MM.1S (cell line): ENCODE data around the gene ACBD4.
"Not testable (repeated sequence)": the region's sequence is repeated elsewhere in the genome, so short reads cannot be mapped to it uniquely, and the experiment has no call there.

Source experiments
- DNase-seq: peaks from one replicate; pipeline ENCODE4 v3.0.0-alpha.2; 2015
- H2AFZ ChIP-seq: fragments of 300-600 bp; sonication (generic); 2 replicates; pipeline ENCODE4 v1.6.0; 2016; ENCODE audit warnings: antibody characterized with exemption, low read length
- H3F3A ChIP-seq: fragments of 300-600 bp; sonication (generic); 2 replicates; pipeline ENCODE4 v1.6.1; 2016; ENCODE audit warnings: mild to moderate bottlenecking, antibody characterized with exemption, low read length, moderate library complexity, mixed read lengths; ENCODE audit not compliant: insufficient read depth
- H3K27ac ChIP-seq: fragments of 300-600 bp; sonication (generic); 2 replicates; pipeline ENCODE4 v1.5.1; 2016; ENCODE audit warnings: mild to moderate bottlenecking, low read length
- H3K27me3 ChIP-seq: fragments of 300-600 bp; sonication (generic); replicated peaks from 2 replicates; pipeline ENCODE4 v1.6.0; 2016; ENCODE audit warnings: low read length; ENCODE audit not compliant: insufficient read depth
- H3K36me3 ChIP-seq: fragments of 300-600 bp; sonication (generic); replicated peaks from 2 replicates; pipeline ENCODE4 v1.6.1; 2016; ENCODE audit warnings: mild to moderate bottlenecking, low read length, mixed read lengths; ENCODE audit not compliant: insufficient read depth
- H3K4me1 ChIP-seq: fragments of 300-600 bp; sonication (generic); 2 replicates; pipeline ENCODE4 v1.6.1; 2016; ENCODE audit warnings: low read length, mixed read lengths
- H3K4me2 ChIP-seq: fragments of 300-600 bp; sonication (generic); 2 replicates; pipeline ENCODE4 v1.6.0; 2016; ENCODE audit warnings: low read depth, low read length
- H3K4me3 ChIP-seq: fragments of 300-600 bp; sonication (generic); 2 replicates; pipeline ENCODE4 v1.5.1; 2016; ENCODE audit warnings: low read length, mixed read lengths
- H3K79me2 ChIP-seq: fragments of 300-600 bp; sonication (generic); 2 replicates; pipeline ENCODE4 v1.6.1; 2016; ENCODE audit warnings: mixed run types, low read length, mixed read lengths
- H3K9ac ChIP-seq: fragments of 300-600 bp; sonication (generic); 2 replicates; pipeline ENCODE4 v1.6.1; 2016; ENCODE audit warnings: low read length, mixed read lengths
- H3K9me2 ChIP-seq: fragments of 300-600 bp; sonication (generic); replicated peaks from 2 replicates; pipeline ENCODE4 v1.6.1; 2016; ENCODE audit warnings: mild to moderate bottlenecking, low read length, mixed read lengths; ENCODE audit not compliant: insufficient read depth
- H3K9me3 ChIP-seq: fragments of 300-600 bp; sonication (generic); replicated peaks from 2 replicates; pipeline ENCODE4 v1.6.1; 2016; ENCODE audit warnings: mild to moderate bottlenecking, low read length, mixed read lengths; ENCODE audit not compliant: insufficient read depth
- H4K20me1 ChIP-seq: fragments of 300-600 bp; sonication (generic); 2 replicates; pipeline ENCODE4 v1.6.1; 2016; ENCODE audit warnings: mild to moderate bottlenecking, low read length, moderate library complexity, mixed read lengths; ENCODE audit not compliant: insufficient read depth
- EZH2 ChIP-seq: fragments of 300-600 bp; sonication (generic); optimal IDR thresholded peaks from 2 replicates; pipeline ENCODE3; 2017; ENCODE audit warnings: low read depth, mild to moderate bottlenecking, antibody characterized with exemption, low read length, mixed read lengths
- EZH2phosphoT487 ChIP-seq: fragments of 300-600 bp; sonication (generic); IDR thresholded peaks from 2 replicates; pipeline ENCODE4 v1.6.1; 2018; ENCODE audit warnings: antibody characterized with exemption, low read length
- TF ChIP-seq, protein P1 (sequence below): fragments of 300-600 bp; sonication (generic); IDR thresholded peaks from 2 replicates; pipeline ENCODE4 v1.5.1; 2016; ENCODE audit warnings: antibody characterized with exemption, low read length, mixed read lengths

The ACBD4 gene

GRCh38 chr17:45121055-45121454, 14.4 kb upstream of the ACBD4 start:
- H3K27ac ChIP-seq = no peak overlapping the region
- H3K4me1 ChIP-seq = no peaks in the 10 kb centered on the region

DNA sequence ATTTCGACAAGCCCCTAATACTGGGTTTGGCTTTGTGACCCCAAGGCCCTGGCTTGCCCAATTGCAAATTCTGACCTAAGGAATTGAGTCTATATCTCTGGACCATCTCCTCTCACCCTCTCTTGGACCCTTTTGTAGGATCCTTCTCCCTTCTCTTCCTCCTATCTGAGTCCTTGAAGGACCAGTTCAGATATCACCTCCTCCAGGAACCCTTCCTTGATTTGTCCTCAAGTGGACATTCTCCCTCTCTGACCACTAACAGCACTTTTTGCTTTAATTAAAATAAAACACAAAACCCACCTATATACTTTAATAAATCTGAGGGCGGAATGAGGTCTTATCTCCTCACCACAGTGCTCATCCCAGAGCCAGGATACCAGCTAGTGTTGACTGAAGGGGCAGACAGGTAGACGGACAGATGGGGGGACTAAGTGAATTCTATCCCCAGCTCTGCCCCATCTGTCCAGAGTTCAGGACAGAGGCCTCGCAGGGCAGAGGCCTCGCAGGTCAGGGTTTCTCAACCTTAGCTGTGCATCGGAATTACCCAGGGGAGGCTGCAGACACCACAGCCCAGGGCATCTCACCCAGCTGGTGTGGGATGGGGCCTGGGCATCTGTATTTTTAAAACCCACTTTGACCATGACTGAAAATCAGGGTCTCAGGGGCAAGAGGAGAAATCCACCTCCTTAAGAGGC, 12.3 kb upstream of the ACBD4 start:
- Histone ChIP-seq H3K27me3 (0 out of 2 replicates have a peak, but pooled peaks cover 6% of the 10 kb centered on the region), H3K27ac (no peak overlapping the region), H3F3A (no peaks in the 10 kb centered on the region), H3K9ac (no peak overlapping the region), H3K9me3 (no peaks in the 10 kb centered on the region), H3K4me3 (no peak overlapping the region), H3K9me2 (no peaks in the 10 kb centered on the region), H3K4me2 (no peak overlapping the region), H2AFZ (no peak overlapping the region), H4K20me1 (no peaks in the 10 kb centered on the region), H3K79me2 (no peaks in the 10 kb centered on the region), H3K36me3 (no peaks in the 10 kb centered on the region), H3K4me1 (no peaks in the 10 kb centered on the region)
- DNase-seq = no peak
- TF ChIP-seq EZH2phosphoT487 (no peak), EZH2 (no peak)
- TF ChIP-seq, protein P1, sequence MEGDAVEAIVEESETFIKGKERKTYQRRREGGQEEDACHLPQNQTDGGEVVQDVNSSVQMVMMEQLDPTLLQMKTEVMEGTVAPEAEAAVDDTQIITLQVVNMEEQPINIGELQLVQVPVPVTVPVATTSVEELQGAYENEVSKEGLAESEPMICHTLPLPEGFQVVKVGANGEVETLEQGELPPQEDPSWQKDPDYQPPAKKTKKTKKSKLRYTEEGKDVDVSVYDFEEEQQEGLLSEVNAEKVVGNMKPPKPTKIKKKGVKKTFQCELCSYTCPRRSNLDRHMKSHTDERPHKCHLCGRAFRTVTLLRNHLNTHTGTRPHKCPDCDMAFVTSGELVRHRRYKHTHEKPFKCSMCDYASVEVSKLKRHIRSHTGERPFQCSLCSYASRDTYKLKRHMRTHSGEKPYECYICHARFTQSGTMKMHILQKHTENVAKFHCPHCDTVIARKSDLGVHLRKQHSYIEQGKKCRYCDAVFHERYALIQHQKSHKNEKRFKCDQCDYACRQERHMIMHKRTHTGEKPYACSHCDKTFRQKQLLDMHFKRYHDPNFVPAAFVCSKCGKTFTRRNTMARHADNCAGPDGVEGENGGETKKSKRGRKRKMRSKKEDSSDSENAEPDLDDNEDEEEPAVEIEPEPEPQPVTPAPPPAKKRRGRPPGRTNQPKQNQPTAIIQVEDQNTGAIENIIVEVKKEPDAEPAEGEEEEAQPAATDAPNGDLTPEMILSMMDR = no peak

More at GRCh38 chr17:45121055-45121454, 14.4 kb upstream of the ACBD4 start:
- Histone ChIP-seq H3K27me3 (peaks cover 6% of the 10 kb centered on the region), H3K4me2 (no peak overlapping the region), H3K4me3 (no peak overlapping the region), H3F3A (no peaks in the 10 kb centered on the region), H3K9me3 (no peaks in the 10 kb centered on the region), H2AFZ (no peak overlapping the region), H3K9ac (no peak overlapping the region), H4K20me1 (no peaks in the 10 kb centered on the region), H3K9me2 (no peaks in the 10 kb centered on the region), H3K36me3 (no peaks in the 10 kb centered on the region), H3K79me2 (no peaks in the 10 kb centered on the region)
- DNase-seq = no peak
- TF ChIP-seq, protein P1 = no peak

DNA sequence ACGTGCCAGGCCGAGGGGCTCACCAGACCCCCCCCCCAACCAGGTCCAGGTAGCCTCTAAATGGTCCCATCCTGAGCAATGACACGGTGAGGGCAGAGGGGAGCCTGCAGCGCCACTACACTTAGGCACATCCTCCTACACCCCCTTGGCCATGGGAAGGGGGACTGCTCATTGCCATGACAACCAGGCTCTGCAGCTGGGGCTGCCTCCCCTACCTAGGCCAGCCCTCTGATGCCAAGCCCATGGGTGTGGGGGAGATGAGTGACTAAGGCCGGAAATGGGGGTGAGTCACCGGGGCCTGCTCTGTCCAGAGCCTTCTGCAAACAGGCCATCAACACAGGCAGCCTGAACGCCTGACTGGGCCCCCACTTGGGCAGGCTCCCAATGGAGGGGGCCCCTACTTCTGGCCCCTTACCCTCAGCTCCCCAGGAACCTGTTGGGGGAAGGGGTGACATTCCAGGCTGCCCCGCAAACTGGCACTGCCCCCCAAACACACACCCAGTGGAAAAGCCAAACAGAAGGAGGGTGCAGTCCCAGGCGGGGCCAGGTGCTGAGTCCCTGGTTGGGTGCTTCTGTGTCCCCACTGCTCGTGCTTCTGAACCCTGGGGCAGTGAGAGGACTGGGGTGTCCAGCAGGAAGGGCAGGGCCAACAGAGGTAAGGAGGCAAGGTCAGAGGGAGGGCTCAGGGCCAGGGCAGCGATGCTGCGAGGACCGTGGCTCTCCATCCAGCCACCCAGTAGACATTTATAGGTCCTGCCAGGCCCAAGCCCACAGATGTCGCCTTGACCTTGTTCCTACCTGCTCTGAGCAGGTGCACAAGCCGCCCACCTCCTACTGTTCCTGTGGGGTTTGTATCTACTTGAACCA, 11.3 kb upstream of the ACBD4 start:
- H3K79me2 ChIP-seq = no peaks in the 10 kb centered on the region
- TF ChIP-seq EZH2phosphoT487 = no peak
- TF ChIP-seq EZH2 = no peak
- TF ChIP-seq, protein P1 = no peak
- H3K4me3 ChIP-seq = no peak overlapping the region
- H3K27me3 ChIP-seq = 0 out of 2 replicates have a peak, but pooled peaks cover 6% of the 10 kb centered on the region
- H3K4me1 ChIP-seq = no peaks in the 10 kb centered on the region
- no peaks in the 10 kb centered on the region for H3F3A ChIP-seq
- H3K9me3 ChIP-seq = no peaks in the 10 kb centered on the region
- no peak overlapping the region for H3K9ac ChIP-seq
- H2AFZ ChIP-seq = no peak overlapping the region
- H4K20me1 ChIP-seq = no peaks in the 10 kb centered on the region
- DNase-seq = no peak
- H3K27ac ChIP-seq = no peak overlapping the region
- no peak overlapping the region for H3K4me2 ChIP-seq
- no peaks in the 10 kb centered on the region for H3K36me3 ChIP-seq
- no peaks in the 10 kb centered on the region for H3K9me2 ChIP-seq

- not testable (repeated sequence) for H2AFZ ChIP-seq, H3K27ac ChIP-seq, H3K36me3 ChIP-seq, H3K27me3 ChIP-seq, H3K9me2 ChIP-seq, H3K4me1 ChIP-seq, DNase-seq, H3K9me3 ChIP-seq, H3K9ac ChIP-seq, H3K79me2 ChIP-seq, H3F3A ChIP-seq, H3K4me3 ChIP-seq, H4K20me1 ChIP-seq, H3K4me2 ChIP-seq
Measured at GRCh38 chr17:45124797-45125122, 10.7 kb upstream of the ACBD4 start.
